ENCODE data around the gene TMEM272.

DNA sequence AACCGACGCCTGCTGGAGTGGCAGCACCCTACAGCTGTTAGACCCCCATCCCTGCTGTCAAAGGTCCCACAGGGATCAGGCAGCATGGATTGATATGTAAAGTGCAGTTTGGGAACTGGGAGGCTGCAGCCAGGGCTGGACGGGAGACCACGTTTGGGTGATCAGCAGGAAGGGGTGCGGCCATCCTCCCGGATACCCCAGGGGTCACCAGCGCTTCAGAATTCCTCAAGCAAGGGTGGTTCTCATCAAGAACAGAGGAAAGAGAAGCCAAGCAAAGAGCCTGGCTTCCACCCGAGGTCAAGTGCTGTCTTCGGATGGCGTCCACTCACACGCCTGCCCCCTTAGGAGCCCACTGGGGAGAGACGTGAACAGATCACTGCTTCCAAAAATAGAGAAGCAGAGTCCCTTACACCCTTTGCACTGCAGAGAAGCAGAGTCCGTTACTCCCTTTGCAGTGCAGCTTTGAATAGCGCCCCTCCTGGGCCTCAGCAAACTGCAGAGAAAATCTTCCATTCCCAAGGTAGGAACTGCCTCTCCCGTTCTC, 76.5 kb downstream of the TMEM272 start:
- TF ChIP-seq POLR2AphosphoS5 (IDR thresholded peaks at IDR 0.05; ENCODE audit: insufficient read depth in 1 of 2, low read depth in 1 of 2), result no peak
- TF ChIP-seq CTCF (IDR thresholded peaks at IDR 0.05), result no peak
- TF ChIP-seq POLR2A (IDR thresholded peaks at IDR 0.05), result no peak

Data from vagina (tissue), 2 donors.